ENCODE data around the gene TMEM72. TPM values are rescaled to one million over a fixed set of nuclear protein-coding genes. Genes with fewer than 3 reads are reported as not detected.

The TMEM72 gene
- total RNA-seq, 2 donors from 2014 or later: not detected

DNA sequence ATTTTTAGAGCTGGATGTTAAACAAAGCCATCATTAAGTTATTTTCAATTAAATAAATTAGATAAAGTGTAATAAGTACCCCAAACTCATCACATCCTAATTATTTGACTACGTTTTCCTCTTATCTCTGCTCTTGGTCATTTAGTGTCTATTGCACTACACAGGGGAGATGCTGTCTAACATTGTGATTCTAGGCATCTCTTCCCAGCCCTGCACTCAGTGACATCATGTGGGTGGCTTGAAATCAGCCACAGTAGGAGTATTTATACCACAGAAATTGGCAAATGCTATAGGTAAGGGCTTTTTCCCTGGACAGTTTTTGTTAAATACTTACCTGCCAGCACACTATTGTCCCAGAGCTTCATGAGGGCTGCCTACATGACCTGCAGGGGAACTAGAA, 21.3 kb upstream of the TMEM72 start:
- TF ChIP-seq, protein P1, sequence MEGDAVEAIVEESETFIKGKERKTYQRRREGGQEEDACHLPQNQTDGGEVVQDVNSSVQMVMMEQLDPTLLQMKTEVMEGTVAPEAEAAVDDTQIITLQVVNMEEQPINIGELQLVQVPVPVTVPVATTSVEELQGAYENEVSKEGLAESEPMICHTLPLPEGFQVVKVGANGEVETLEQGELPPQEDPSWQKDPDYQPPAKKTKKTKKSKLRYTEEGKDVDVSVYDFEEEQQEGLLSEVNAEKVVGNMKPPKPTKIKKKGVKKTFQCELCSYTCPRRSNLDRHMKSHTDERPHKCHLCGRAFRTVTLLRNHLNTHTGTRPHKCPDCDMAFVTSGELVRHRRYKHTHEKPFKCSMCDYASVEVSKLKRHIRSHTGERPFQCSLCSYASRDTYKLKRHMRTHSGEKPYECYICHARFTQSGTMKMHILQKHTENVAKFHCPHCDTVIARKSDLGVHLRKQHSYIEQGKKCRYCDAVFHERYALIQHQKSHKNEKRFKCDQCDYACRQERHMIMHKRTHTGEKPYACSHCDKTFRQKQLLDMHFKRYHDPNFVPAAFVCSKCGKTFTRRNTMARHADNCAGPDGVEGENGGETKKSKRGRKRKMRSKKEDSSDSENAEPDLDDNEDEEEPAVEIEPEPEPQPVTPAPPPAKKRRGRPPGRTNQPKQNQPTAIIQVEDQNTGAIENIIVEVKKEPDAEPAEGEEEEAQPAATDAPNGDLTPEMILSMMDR (IDR thresholded peaks at IDR 0.05): no peak
- no peaks in the 10 kb centered on the region for H3K27me3 ChIP-seq (replicated peaks; ENCODE audit: insufficient read depth)
- ATAC-seq (ENCODE audit: insufficient number of reproducible peaks, low FRiP score, low read depth) (no peak), DNase-seq (ENCODE audit: low spot score) (no peak)
- no peaks in the 10 kb centered on the region for H3K4me1 ChIP-seq (ENCODE audit: control insufficient read depth in 1 of 2, low read depth in 2 of 2)
- no peaks in the 10 kb centered on the region for H3K36me3 ChIP-seq
- no peak overlapping the region for H3K27ac ChIP-seq
- no peaks in the 10 kb centered on the region for H3K9me3 ChIP-seq
- H3K4me3 ChIP-seq: no peak overlapping the region

DNA sequence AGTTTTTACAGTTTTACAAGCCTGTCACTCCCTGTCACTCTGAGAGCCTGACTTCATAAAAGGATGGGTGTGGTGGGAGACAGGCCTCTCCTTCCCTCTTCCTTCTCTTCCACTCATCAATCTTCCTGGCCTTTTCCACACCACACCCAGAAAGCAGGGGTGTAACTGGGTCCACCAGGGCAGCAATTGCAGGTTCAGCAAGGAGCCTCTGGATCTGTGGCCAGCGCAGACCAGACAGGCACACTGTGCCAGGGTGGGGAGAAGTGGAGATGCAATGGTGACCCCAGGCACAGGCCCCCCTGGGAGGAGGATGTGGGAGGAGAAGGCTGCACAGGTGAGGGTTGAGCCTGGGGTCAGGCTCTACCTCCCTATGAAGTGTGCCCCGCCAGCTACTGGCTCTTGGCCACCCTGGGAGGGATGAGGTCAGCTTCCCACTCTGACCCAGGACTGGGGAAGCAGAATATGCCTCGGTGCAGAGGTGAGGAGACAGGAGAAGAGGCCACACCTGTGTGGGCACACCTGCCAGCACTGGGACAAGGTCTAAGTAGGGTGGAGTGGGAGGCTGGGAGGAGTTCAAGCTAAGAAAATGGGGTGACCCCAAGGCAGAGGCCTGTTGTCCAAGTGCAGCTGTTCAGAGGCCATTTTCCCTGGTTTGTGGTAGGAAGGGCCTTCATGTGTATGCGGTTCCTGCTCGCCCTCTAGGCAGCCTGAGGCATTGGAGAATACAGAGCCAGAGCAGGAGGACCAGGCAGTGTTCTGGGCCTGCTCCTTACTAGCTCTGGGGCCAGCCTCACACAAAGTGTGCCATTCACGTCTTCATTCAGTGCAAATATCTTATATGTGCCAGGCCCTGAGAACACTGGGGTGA, 20.2 kb upstream of the TMEM72 start:
- ATAC-seq (ENCODE audit: insufficient number of reproducible peaks, low FRiP score, low read depth) (no peak), DNase-seq (ENCODE audit: low spot score) (no peak)

DNA sequence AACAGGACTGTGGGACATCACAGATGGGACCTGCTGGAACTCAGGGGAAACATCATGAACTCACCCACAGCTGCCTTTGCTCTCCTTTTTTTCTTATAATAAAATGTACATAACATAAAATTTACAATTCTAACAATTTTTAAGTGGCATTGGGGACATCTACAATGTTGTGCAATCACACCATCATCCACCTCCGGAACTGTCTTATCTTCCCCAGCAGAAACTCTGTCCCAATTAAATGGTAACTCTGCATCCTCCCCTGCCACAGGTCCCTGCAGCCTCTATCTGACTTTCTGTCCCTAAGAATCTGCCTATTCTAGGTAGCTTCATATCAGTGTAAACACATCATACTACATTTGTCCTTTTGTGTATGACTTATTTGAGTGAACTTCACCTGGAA, 19.4 kb upstream of the TMEM72 start:
- Histone ChIP-seq H3K9me3 (no peaks in the 10 kb centered on the region), H3K4me3 (no peak overlapping the region), H3K27ac (no peak overlapping the region), H3K4me1 (ENCODE audit: control insufficient read depth in 1 of 2, low read depth in 2 of 2) (no peaks in the 10 kb centered on the region), H3K27me3 (replicated peaks; ENCODE audit: insufficient read depth) (no peaks in the 10 kb centered on the region), H3K36me3 (no peaks in the 10 kb centered on the region)
- TF ChIP-seq, protein P1 (IDR thresholded peaks at IDR 0.05): no peak
- DNase-seq (ENCODE audit: low spot score): no peak
- no peak for ATAC-seq (ENCODE audit: insufficient number of reproducible peaks, low FRiP score, low read depth)

More for the DNA sequence above, 20.2 kb upstream of the TMEM72 start:
- no peak overlapping the region for H3K27ac ChIP-seq
- H3K4me3 ChIP-seq: no peak overlapping the region
- H3K9me3 ChIP-seq: no peaks in the 10 kb centered on the region
- H3K27me3 ChIP-seq (replicated peaks; ENCODE audit: insufficient read depth): no peaks in the 10 kb centered on the region
- H3K4me1 ChIP-seq (ENCODE audit: control insufficient read depth in 1 of 2, low read depth in 2 of 2): no peaks in the 10 kb centered on the region
- no peaks in the 10 kb centered on the region for H3K36me3 ChIP-seq
- TF ChIP-seq, protein P1 (IDR thresholded peaks at IDR 0.05): no peak

DNA sequence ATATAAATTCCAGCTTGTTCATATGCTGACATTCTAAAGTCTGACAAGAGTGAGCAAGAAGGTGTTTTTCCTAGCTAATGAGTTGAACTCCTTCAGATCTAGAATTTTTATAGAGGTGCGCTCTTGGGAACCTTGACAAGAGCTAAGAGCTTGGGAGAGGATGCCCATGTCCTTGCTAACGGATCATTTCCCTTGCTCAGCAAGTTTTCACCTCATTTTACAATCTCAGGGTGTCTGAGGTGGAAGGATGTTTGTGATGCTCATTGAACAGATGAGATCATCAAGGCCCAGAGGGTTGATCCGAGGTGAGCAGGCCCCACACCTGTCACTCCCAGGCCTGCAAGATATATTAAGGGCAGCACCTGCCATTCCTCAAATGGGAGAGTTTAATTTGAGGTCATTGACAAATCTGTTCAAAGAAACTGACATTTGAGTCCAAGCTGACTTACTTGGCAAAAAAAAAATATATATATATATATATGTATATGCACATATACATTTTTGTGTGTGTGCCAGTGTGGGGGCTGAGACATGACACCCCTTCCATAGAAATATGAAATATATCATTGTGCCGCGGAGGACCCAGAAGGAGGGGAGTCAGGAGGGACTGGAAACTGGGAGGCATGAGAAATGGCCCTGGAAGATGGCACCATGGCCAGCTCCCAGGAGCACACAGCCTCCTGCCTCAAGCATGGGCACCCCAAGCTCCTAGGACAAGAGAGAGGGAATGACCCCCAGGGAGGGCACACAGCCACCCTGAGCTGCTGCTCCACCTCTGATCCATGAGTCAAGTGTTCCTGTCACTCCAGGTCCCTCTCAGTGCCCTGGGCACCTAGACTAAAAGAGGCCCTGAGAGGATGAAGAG, 17.3 kb upstream of the TMEM72 start:
- TF ChIP-seq, protein P1 (IDR thresholded peaks at IDR 0.05): no peak
- DNase-seq (ENCODE audit: low spot score) (no peak), ATAC-seq (ENCODE audit: insufficient number of reproducible peaks, low FRiP score, low read depth) (no peak)
- H3K4me1 ChIP-seq (ENCODE audit: control insufficient read depth in 1 of 2, low read depth in 2 of 2): no peaks in the 10 kb centered on the region
- H3K27me3 ChIP-seq (replicated peaks; ENCODE audit: insufficient read depth): no peaks in the 10 kb centered on the region
- H3K36me3 ChIP-seq: no peaks in the 10 kb centered on the region
- no peaks in the 10 kb centered on the region for H3K9me3 ChIP-seq
- no peak overlapping the region for H3K4me3 ChIP-seq
- H3K27ac ChIP-seq: no peak overlapping the region

DNA sequence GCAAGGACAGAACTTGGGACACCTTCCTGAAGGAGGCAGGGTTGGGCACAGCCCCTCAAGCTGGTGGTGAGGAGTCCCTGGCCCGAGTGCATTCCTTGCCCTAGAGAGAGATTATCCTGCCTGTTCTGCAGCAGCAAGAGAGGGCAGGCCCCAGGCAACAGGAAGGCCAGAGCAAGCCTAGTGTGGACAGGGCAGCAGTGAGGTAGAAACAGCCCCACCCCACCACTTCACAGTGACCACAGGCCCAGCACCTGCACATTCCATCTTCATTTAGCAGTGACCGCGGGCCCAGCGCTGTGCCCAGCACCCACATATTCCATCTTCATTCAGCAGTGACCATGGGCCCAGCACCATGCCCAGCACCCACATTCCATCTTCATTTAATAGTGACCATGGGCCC, 16.4 kb upstream of the TMEM72 start:
- DNase-seq (ENCODE audit: low spot score) (no peak), ATAC-seq (ENCODE audit: insufficient number of reproducible peaks, low FRiP score, low read depth) (no peak)
- Histone ChIP-seq H3K9me3 (no peaks in the 10 kb centered on the region), H3K4me1 (ENCODE audit: control insufficient read depth in 1 of 2, low read depth in 2 of 2) (no peaks in the 10 kb centered on the region), H3K4me3 (no peak overlapping the region), H3K27ac (no peak overlapping the region), H3K27me3 (replicated peaks; ENCODE audit: insufficient read depth) (no peaks in the 10 kb centered on the region), H3K36me3 (no peaks in the 10 kb centered on the region)
- TF ChIP-seq, protein P1 (IDR thresholded peaks at IDR 0.05): no peak
